HCT116 (cell line): Measurements from ENCODE around the gene ZAP70. TPM values are rescaled to one million over a fixed set of nuclear protein-coding genes. Genes with fewer than 3 reads are reported as not detected.

Experiments used
- ATAC-seq: fragments of 200-7000 bp; cut with Tn5 transposase; 2 replicates; pipeline ENCODE4 v1.9.1; 2020; ENCODE audit warnings: mild to moderate bottlenecking, moderate library complexity
- BruUV-seq: library from RNA; stranded (reverse); fragments of 400-500 nt; replicated peaks from 2 replicates; lab custom pipeline; 2021; lab: Mats Ljungman, UMichigan
- CTCF ChIA-PET: fragments of 300-600 bp; sonication (Branson Sonifier 250); formaldehyde crosslinking; loops from one replicate; lab custom pipeline; 2021; ENCODE audit warnings: antibody characterized with exemption; lab: Charles Lee
- POLR2A ChIA-PET: fragments of 300-600, 350-600 bp; sonication (Branson Sonifier 250); formaldehyde crosslinking; loops from one replicate; lab custom pipeline; 2021; ENCODE audit warnings: antibody characterized with exemption; lab: Charles Lee
- RAD21 ChIA-PET, 2 experiments: fragments of 300-600 bp; sonication (Branson Sonifier 250); formaldehyde crosslinking; loops; one replicate each; lab custom pipeline; 2023; ENCODE audit warnings: low total read pairs in 2 of 2; ENCODE audit not compliant: uncharacterized antibody in 2 of 2, unreplicated experiment in 2 of 2, low non-redundant PET in 1 of 2; lab: Charles Lee
- DNase-seq: peaks from one replicate; pipeline ENCODE4 v3.0.0-alpha.2; 2010; ENCODE audit warnings: low read depth, low spot score
- H2AFZ ChIP-seq: fragments of 200-600 bp; shearing (Covaris generic), sonication (generic); 2 replicates; pipeline ENCODE4 v1.6.1; 2017; ENCODE audit warnings: low read depth, mixed run types, mixed read lengths, antibody characterized with exemption, low read length; ENCODE audit not compliant: poor library complexity, severe bottlenecking
- H3K27ac ChIP-seq: 2 replicates; pipeline ENCODE4 v1.5.1; 2012; ENCODE audit warnings: low read depth, low read length
- H3K27me3 ChIP-seq: fragments of 200-600 bp; sonication (generic); 2 replicates; pipeline ENCODE4 v1.6.1; 2016; ENCODE audit warnings: mixed run types, low read length, mixed read lengths; ENCODE audit not compliant: insufficient read depth
- H3K36me3 ChIP-seq, 2 experiments: fragments of 200-500 bp in 1 of 2; fragments of 200-600 bp in 1 of 2; sonication (Bioruptor generic) in 1 of 2; sonication (generic) in 1 of 2; 2 replicates each; pipeline versions ENCODE4 v1.5.1 to v1.6.1; 2014 to 2016; ENCODE audit warnings: low read length in 2 of 2, inconsistent platforms in 1 of 2, mixed read lengths in 1 of 2, mixed run types in 1 of 2; ENCODE audit not compliant: insufficient read depth in 2 of 2, control insufficient read depth in 1 of 2
- H3K4me1 ChIP-seq, 2 experiments: fragments of 200-600 bp in 1 of 2; sonication (generic) in 1 of 2; 2 replicates each; pipeline versions ENCODE4 v1.5.1 to v1.6.1; 2012 to 2017; ENCODE audit warnings: low read length in 2 of 2, inconsistent platforms in 1 of 2, mild to moderate bottlenecking in 1 of 2, mixed read lengths in 1 of 2, mixed run types in 1 of 2, moderate library complexity in 1 of 2; ENCODE audit not compliant: insufficient read depth in 2 of 2, control insufficient read depth in 1 of 2
- H3K4me2 ChIP-seq: fragments of 200-600 bp; sonication (generic); 2 replicates; pipeline ENCODE4 v1.6.1; 2017; ENCODE audit warnings: mixed run types, low read length, mixed read lengths
- H3K4me3 ChIP-seq, 2 experiments: fragments of 200-600 bp in 1 of 2; sonication (generic) in 1 of 2; replicated peaks in 1 of 2; 2 replicates each; pipeline ENCODE4 v1.5.1; 2011 to 2016; ENCODE audit warnings: low read length in 2 of 2, control low read depth in 1 of 2, low read depth in 1 of 2, mild to moderate bottlenecking in 1 of 2, mixed read lengths in 1 of 2, mixed run types in 1 of 2
- H3K79me2 ChIP-seq: fragments of 200-600 bp; sonication (generic); 2 replicates; pipeline ENCODE4 v1.6.1; 2017; ENCODE audit warnings: mild to moderate bottlenecking, mixed run types, low read length, moderate library complexity, mixed read lengths; ENCODE audit not compliant: insufficient read depth
- H3K9ac ChIP-seq: fragments of 200-600 bp; sonication (generic); 2 replicates; pipeline ENCODE4 v1.6.1; 2016; ENCODE audit warnings: low read length, mixed read lengths
- H3K9me2 ChIP-seq: fragments of 200-600 bp; sonication (generic), shearing (Covaris generic); 2 replicates; pipeline ENCODE4 v1.6.1; 2017; ENCODE audit warnings: mixed run types, mild to moderate bottlenecking, moderate library complexity; ENCODE audit not compliant: insufficient read depth
- H3K9me3 ChIP-seq, 2 experiments: fragments of 200-500 bp in 1 of 2; fragments of 200-600 bp in 1 of 2; sonication (Bioruptor generic) in 1 of 2; sonication (generic) in 1 of 2; 2 replicates each; pipeline ENCODE4 v1.6.1; 2014 to 2017; ENCODE audit warnings: low read length in 2 of 2, mixed read lengths in 2 of 2, inconsistent platforms in 1 of 2, low read depth in 1 of 2, mild to moderate bottlenecking in 1 of 2, mixed run types in 1 of 2, moderate library complexity in 1 of 2; ENCODE audit not compliant: control insufficient read depth in 1 of 2, insufficient read depth in 1 of 2
- H4K20me1 ChIP-seq: fragments of 200-600 bp; sonication (generic), shearing (Covaris generic); 2 replicates; pipeline ENCODE4 v1.6.1; 2017; ENCODE audit warnings: mixed run types, mild to moderate bottlenecking, moderate library complexity; ENCODE audit not compliant: insufficient read depth
- ATF3 ChIP-seq: IDR thresholded peaks from 2 replicates; pipeline ENCODE4 v1.6.1; 2012
- ELF1 ChIP-seq: IDR thresholded peaks from 2 replicates; pipeline ENCODE4 v1.6.1; 2012; ENCODE audit warnings: low read depth, borderline replicate concordance
- EZH2 ChIP-seq: fragments of 200-600 bp; sonication (generic); IDR thresholded peaks from 2 replicates; pipeline ENCODE4 v1.6.1; 2017; ENCODE audit warnings: antibody characterized with exemption, mixed run types
- RAD21 ChIP-seq: IDR thresholded peaks from 2 replicates; pipeline ENCODE4 v1.6.1; 2012; ENCODE audit warnings: low read depth, mild to moderate bottlenecking
- REST ChIP-seq: IDR thresholded peaks from 2 replicates; pipeline ENCODE4 v1.6.1; 2012; ENCODE audit warnings: low read depth
- SIN3A ChIP-seq: IDR thresholded peaks from 2 replicates; pipeline ENCODE4 v1.6.1; 2012; ENCODE audit warnings: low read depth
- SP1 ChIP-seq: IDR thresholded peaks from 2 replicates; pipeline ENCODE4 v1.6.1; 2012; ENCODE audit warnings: low read depth
- ZBTB33 ChIP-seq: IDR thresholded peaks from 2 replicates; pipeline ENCODE4 v1.6.1; 2011; ENCODE audit warnings: mild to moderate bottlenecking, low read length, moderate library complexity; ENCODE audit not compliant: insufficient replicate concordance; ENCODE audit errors: extremely low read depth
- ZFX ChIP-seq: fragments of 450-650 bp; IDR thresholded peaks from 2 replicates; pipeline ENCODE4 v1.6.1; 2017
- intact Hi-C: fragments of 100-400 bp; cut with micrococcal nuclease; formaldehyde crosslinking; loops from 2 replicates; pipeline ENCODE4 v1.10.0; 2022
- total RNA-seq: library from RNA; stranded (reverse); gene quantifications from one replicate; pipeline ENCODE4 v1.2.1, GENCODE V29; 2021; ENCODE audit not compliant: unreplicated experiment

Gene ZAP70
- total RNA-seq, 1 experiment from 2014 or later = 0.91 TPM

- ATAC-seq (no peak), DNase-seq (no peak)
- Histone ChIP-seq H2AFZ (no peak overlapping the region), H3K4me1 (peaks cover 0 to 4% of the 10 kb centered on the region in 2 experiments; a peak in 2 of 4 replicates), H3K27ac (no peak overlapping the region), H3K9ac (no peak overlapping the region), H3K9me3 (no peaks in the 10 kb centered on the region), H4K20me1 (no peaks in the 10 kb centered on the region), H3K4me2 (no peak overlapping the region), H3K4me3 (no peak overlapping the region), H3K9me2 (no peaks in the 10 kb centered on the region), H3K79me2 (no peaks in the 10 kb centered on the region), H3K36me3 (no peaks in the 10 kb centered on the region), H3K27me3 (no peaks in the 10 kb centered on the region)
- ChIA-PET RAD21 (no interaction called here), POLR2A (no interaction called here), CTCF (no interaction called here)
- intact Hi-C loops = no loop called here
- BruUV-seq = no TSS peak
- no peak for TF ChIP-seq ZFX
- TF ChIP-seq EZH2 = no peak
- TF ChIP-seq ATF3 = no peak
- no peak for TF ChIP-seq RAD21
- TF ChIP-seq SP1 = no peak
- no peak for TF ChIP-seq ZBTB33
- no peak for TF ChIP-seq ELF1
- TF ChIP-seq REST = no peak
- no peak for TF ChIP-seq SIN3A
These were observed 21.8 kb downstream of the ZAP70 start for GRCh38 chr2:97735161-97735561.
